ENCODE results near the gene APOF.
"Not testable (repeated sequence)": the region's sequence is repeated elsewhere in the genome, so short reads cannot be mapped to it uniquely, and the experiment has no call there.

APOF gene, protein sequence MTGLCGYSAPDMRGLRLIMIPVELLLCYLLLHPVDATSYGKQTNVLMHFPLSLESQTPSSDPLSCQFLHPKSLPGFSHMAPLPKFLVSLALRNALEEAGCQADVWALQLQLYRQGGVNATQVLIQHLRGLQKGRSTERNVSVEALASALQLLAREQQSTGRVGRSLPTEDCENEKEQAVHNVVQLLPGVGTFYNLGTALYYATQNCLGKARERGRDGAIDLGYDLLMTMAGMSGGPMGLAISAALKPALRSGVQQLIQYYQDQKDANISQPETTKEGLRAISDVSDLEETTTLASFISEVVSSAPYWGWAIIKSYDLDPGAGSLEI

DNA sequence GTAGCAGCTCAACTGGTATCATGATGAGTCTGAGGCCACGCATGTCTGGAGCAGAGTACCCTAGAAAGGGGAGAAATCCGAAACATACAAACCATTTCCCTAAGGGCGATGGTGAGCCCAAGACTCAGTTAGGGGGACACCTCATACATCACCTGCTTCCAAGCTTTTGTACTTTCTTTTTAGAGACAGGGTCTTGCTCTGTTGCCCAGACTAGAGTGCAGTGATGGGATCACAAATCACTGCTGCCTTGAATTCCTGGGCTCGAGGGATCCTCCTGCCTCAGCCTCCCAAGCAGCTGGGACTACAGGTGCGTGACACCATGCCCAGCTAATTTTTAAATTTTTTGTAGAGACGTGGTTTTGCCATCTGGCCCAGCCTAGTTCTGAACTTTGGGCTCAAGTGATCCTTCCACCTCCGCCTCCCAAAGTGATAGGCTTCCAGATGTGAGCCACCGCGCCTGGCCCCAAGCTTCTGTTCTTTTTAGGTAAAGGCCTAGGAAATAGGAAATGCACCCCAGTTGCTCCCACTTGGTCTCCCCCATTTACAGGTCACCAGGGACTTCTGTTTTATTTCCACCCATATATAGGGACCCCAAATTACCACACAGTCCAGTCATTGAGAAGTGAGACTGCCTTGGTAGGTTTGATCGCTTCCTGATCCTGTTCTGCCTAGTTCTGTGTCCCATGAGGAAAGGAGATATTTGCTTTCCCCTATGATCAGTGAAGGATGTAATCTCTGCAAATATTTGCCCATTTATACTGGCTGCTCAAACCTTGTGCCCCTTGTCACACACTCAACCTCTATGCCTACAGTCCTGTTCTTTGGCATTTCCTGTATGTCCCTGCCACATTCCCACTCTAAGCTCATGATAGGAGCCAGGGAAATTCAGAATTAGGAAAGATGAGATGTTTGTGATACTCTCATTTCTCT is at the start of gene APOF:
TSS of gene APOF (minus strand) at position 728 of the 930 bp plus-strand sequence. CDS start at position 616, 112 bp downstream.
- no peak for DNase-seq

DNA sequence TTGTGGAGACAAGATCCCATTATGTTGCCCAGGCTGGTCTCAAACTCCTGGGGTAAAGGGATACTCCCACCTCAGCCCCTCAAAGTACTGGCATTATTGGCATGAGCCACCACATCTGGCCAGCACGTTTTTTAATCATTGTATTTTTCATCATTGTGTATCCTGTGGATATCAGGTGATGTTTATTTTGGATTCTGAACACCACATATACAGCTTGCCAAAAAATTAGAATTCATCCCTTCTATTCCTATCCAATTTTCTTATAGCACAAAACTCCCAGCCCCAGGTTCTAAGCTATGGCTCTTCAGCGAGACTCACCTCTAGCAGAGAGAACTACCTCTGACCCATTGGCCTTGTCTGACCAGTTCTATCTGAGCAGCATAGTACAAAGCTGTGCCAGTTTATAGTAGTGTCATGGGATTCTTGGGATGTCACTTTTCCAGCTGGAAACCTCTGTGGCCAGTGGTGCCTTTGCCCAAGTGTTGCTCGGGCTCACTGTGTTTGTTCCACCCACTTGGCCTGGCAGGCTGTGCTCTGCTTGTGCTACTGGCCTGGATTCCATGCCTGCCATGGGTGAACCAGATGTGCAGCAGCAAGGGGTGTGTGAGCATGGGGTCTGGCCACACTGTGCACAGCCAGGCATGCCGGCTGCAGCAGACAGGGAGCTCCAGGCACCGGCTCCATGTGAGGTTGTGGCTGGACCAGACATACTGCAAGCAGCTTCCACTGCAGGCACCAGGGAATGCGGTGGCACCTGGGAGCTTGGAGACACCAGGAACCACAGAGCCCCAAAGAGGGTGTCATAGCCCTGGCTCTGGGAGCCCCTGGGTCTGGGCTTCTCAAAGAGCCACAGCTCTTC is 49.4 kb upstream of the APOF start:
- DNase-seq, result no peak

DNA sequence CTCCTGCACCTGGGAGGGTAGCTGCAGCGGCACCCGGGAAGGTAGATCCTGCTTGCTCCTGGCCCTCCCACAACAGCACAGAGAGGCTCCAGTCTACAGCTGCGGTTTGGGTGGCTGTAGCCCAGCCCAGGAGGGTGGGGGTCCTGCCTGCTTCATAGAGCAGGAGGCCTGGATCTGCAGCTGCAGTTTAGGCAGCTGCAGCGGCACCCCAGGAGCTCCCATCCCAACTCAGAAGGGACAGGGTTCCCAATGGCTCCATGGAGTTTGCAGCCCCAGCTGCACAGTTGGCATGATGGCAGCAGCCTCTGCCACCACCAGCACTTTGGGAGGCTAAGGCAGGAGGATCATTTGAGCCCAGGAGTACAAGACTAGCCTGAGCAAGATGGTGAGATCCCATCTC is 48.1 kb upstream of the APOF start:
- DNase-seq, result no peak

DNA sequence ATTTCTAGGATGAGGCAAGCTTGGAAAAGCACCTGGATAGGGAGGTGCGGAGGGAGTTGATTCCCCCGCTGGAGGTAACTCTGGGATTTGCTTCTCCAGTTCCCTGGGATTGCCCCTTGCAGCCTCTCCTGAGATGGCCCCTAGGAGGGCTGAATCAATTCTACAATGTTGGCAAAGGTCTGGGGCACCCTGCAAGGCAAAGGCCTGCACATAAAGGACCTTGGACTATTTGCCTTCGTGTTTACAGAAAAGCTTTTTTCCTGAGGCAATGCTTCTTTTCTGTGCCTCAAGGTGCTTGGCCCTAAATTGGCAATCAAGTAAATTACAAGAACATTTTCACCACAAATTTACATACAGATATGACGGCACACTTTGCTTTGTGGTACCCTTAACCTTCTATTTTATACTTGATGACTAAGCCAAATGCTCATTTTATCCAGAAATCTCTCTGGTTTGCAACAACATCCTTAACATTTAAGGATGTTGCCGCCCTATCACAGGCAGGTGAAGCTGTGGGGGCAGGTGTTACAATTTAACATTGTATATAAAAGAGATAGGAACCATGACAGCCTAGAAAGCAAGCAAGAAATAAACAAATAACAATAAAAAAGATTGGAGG is 46.3 kb upstream of the APOF start:
- DNase-seq, result no peak

DNA sequence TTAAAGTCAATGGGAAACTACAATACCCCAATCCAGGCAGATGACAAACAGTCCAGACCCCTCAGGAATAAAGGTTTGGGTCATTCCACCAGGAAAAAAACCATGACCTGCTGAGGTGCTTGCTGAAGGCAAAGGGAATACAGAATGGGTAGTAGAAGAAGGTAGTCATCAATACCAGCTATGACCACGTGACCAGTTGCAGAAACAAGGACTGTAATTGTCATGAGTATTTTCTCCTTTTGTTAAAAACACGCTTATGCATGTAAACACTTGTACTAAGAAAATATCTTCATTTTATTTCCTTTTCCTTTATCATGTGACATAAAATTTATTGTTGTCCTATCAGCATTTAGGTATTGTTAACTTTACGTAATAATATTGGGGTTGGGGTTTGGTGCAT is 41.6 kb upstream of the APOF start:
- DNase-seq, result not testable (repeated sequence)

DNA sequence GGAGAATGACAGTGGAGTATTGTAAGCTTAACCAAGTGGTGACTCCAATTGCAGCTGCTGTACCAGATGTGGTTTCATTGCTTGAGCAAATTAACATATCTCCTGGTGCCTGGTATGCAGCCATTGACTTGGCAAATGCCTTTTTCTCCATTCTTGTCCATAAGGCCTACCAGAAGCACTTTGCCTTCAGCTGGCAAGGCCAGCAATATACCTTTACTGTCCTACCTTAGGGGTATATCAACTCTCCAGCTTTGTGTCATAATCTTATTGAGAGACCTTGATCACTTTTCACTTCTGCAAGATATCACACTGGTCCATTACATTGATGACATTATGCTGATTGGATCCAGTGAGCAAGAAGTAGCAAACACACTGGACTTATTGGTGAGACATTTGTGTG is 39.0 kb upstream of the APOF start:
- not testable (repeated sequence) for DNase-seq

DNA sequence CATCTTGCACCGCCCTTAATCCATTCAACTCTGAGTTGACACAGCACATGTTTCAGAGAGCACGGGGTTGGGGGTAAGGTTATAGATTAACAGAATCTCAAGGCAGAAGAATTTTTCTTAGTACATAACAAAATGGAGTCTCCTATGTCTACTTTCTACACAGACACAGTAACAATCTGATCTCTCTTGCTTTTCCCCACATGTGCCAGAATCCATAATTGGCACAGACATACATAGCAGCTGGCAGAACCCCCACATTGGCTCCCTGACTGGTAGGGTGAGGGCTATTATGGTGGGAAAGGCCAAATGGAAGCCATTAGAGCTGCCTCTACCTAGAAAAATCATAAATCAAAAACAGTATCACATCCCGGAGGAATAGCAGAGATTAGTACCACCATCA is 38.5 kb upstream of the APOF start:
- DNase-seq, result not testable (repeated sequence)

DNA sequence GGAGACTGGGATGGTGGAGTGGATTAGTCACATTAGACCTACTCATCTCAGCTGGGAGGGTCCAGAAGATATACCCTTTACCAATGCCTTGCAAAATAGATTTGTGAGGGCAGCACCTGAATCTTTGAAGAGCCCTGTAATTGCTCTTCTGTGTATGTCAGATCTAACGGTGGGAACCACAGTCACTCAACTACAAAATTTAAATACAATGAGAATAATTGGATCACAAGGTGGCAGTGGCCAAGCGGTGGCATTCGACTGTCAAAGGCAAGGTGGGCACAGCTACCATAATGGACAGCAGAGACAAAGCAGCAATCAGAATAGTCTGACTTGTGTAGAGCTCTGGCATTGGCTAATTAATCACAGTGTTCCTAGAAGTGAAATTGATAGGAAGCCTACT is 36.8 kb upstream of the APOF start:
- not testable (repeated sequence) for DNase-seq

DNA sequence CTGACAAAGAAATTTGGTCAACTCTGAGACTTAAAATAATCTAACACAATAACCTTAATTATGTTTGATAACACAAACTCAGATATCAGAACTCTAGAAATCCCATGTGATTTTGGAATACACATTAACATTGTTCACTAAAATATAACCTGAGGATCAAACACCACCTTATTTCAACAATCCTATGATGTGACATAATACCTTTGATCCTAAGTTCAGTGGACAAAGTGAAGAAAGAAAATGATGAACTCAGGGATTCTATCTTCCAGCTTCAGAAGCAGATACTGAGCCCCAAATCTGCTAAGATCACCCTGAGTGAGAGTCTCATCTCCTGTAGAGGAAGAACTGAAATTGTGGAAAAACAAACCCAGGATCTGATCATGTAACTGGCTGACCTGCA is 35.7 kb upstream of the APOF start:
- no peak for DNase-seq

DNA sequence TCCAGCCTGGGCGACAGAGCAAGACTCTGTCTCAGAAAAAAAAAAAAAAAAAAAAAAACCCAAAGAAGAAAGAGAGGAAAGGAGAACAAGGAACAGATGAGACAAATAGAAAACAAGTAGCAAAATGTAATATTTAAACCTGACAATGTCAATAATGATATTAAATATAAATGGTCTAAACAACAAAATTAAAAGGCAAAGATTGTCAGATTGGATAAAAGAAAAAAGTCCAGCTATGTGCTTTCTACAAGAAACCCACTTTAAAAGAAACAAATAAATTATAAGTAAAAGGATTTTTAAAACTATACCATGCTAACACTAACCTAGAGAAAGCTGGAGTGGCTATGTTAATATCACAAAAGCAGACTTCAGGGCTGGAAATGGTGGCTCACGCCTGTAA is 29.7 kb upstream of the APOF start:
- no peak for DNase-seq

DNA sequence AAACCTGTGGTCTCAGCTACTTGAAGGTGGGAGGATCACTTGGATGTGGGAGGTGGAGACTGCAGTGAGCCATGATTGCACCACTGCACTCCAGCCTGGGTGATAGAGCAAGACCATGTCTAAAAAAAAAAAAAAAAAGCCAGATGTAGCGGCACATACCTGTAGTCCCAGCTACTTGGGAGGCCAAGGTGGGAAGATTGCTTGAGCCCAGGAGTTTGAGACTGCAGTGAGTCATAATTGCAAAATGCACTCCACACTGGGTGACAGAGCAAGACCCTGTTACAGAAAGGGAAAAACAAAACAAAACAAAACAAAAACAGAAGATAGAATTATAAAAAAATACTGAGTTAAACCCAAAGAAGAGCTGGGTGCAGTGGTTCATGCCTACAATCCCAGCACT is 29.1 kb upstream of the APOF start:
- no peak for DNase-seq

DNA sequence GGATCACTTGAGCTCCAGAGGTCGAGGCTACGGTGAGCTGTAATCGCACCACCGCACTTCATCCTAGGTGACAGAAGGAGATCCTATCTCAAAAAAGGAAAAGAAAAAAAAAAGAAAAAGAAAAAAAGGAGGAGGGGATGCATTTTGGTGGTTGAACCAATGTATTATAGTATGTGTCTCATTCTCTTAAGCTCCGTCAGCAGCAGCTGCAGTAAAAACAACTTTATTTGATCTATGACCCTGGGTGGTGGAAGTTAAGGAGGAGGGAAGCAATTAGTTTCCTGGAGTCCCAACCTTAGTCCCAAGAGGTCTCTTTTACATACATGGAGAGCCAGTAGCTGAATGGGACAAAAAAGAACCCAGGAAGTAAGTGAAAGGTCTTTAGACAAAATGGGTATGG is 26.8 kb upstream of the APOF start:
- DNase-seq, result no peak

DNA sequence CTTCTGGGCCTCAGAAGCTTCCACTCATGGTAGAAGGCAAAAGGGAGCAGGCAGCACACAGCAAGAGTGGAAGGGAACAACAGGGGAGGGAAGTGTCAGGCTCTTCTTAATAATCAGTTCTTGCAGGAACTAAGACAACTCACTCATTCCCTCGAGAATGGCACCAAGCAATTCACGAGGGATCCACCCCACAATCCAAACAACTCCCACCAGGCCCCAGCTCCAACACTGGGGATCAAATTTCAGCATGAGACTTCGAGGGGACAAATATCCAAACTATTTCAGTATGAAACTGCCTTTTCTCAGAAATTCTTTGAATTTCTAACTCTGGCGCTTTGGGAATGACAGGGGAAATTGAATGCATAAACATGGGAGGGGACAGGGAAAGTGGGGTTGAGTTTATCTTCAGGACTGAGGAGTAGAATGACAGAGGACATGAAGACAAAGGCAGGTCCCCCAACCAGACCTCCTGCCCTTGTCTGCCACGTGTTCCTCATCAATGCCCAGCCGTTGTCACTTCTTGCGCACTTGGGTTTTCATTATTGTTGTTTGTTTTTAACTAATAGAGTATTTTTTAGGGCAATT is 24.6 kb upstream of the APOF start:
- DNase-seq, result no peak

DNA sequence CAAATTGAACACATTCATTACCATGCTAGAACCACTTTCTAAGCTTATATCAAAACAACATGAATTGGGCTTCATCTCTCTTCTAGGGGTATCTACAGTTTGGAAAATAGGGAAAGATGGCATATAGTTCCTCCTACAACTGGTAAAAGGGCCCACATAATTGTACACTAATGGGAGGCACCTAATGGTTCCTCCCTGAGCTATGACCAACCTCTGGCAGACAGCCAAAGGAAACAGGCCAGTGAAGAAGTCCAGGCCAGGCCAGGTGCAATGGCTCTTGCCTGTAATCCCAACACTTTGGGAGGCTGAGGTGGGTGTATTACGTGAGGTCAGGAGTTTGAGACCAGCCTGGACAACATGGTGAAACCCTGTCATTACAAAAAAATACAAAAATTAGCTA is 23.2 kb upstream of the APOF start:
- DNase-seq, result no peak

DNA sequence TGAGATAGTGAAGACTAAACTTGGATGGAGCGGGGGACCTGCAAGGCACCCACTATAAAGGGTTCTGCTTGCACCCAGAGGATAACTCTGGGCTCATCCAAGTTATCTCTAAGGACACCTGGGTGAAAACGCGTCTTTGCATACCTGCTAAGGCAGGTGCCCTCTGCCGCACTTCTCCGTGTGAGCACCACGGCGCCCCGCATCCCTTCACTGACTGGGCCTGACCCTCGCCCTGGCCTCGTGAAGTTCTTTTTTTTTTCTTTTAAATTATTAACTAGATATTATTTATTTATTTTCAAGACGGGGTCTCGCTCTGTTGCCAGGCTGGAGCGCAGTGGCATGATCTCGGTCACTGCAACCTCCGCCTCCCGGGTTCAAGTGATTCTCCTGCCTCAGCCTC is 20.0 kb upstream of the APOF start:
- no peak for DNase-seq

DNA sequence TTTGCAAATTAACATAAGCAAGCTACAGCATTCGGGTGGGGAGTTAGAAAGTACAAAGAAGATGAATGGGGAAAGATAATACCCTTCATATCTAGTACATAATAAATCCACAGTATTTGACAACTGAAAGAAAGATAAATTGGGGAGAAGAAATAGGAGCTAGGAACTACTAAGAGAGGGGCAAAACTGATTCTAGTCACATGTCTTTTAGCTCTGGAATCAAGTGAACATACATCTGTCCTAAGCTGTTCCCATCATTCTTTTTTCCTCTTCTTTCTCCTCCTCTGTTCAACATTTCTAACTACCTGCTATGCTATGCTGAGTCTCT is 15.3 kb upstream of the APOF start:
- no peak for DNase-seq

DNA sequence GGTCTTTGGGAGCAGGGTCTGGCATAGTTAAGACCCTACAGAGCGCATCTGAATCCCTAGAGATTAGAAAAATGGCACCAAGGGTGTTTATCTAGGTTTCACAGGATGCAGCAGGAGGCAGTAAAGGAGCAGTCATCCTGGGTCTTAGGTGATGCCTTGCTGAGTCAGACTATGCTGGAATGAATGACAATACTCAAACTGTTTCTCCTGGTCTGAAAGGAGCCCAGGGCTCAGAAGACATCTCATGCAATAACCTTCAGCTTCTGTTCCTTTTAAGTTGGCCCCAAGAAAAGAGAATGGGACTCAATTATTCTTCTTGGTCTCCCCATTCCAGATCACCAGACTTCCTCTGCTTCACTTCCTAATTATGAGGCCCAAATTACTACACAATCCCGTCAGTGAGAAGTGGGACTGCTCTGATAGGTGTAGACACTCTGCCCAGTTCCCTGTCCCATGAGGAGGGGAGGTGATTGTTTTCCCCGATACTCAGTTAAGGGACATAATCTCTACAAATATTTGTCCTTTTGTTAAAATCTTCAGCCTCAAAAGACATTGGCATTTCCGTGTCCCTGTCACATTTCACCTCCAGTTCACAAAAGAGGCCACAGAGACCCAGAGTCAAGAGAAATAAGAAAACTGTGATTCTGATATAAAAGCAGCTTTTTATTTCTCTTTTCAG is 14.8 kb upstream of the APOF start:
- no peak for DNase-seq

DNA sequence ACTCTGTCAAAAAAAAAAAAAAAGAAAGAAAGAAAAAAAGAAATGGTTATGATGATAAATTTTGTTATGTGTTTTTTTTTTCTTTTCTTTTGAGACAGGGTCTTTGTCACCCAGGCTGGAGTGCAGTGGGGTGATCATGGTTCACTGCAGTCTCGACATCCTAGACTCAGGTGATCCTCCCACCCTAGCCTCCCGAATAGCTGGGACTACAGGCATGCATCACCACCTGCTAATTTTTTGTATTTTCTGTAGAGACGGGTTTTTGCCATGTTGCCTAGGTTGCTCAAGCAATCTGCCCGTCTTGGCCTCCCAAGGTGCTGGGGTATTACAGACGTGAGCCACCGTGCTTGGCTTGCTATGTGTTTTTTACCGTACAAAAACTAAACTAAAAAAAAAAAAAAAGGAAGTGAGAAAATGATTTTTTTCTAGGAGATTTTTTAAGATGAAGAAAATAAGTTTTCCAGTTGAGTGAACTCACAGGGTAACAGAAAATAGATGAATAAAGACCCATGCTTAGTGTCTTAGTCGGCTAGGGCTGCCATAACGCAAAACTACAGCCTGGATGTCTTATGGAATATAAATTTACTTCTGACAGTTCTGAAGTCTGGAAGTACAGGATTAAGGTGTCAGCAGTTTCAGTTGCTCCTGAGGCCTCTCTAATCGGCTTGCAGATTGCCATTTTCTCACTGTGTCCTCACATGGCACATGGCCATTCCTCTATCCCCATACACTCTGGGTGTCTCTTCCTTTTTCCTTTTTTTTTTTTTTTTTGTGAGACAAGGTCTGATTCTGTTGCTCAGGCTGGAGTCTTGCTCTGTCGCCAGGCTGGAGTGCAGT is 13.2 kb upstream of the APOF start:
- no peak for DNase-seq

DNA sequence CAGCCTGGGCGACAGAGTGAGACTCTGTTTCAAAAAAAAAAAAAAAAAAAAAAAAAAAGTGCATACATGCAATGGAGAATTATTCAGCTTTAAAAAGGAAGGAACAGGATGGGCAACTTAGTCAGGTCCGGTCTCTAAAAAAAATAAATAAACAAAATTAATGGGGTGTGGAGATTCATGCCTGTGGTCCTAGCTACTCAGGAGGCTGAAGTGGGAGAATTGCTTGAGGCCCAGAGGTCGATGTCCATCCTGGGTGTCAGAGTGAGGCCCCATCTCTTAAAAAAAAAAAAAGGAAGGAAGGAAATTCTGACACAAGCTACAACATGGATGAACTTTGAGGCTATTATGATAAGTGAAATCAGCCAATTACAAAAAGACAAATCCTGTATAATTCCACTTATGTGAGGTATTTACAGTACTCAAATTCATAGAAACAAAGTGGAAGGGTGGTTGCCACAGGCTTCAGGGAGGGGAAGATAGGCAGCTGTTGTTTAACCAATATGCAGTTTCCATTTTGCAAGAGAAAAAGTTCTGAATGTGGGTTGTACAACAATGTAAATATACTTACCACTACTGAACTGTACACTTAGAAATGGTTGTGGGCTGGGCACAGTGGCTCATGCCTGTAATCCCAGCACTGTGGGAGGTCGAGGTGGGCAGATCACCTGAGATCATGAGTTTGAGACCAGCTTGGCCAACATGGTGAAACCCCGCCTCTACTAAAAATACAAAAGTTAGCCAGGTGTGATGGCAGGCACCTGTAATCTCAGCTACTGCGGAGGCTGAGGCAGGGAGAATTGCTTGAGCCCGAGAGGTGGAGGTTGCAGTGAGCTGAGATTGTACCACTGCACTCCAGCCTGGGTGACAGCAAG is 12.3 kb upstream of the APOF start:
- DNase-seq, result no peak

DNA sequence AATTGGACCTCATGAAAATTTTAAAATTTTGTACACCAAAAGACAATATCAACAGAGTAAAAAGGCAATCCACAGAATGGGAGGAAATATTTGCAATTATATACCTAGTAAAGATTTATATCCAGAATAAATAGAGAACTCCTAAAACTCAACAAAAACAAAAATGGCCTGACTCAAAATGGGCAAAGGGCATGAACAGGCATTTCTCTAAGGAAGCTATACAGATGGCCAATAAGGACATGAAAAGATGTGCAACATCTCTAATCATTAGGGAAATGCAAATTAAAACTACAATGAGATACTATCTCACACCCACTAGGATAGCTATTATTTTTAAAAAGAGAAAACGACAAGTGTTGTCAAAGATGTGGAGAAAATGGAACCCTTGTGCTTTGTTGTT is 10.9 kb upstream of the APOF start:
- no peak for DNase-seq
